Measurements from ENCODE around the gene MATN4.
A peak's percentile ranks its signal among the peaks of the same experiment; 100 is the strongest.

The MATN4 gene

DNA sequence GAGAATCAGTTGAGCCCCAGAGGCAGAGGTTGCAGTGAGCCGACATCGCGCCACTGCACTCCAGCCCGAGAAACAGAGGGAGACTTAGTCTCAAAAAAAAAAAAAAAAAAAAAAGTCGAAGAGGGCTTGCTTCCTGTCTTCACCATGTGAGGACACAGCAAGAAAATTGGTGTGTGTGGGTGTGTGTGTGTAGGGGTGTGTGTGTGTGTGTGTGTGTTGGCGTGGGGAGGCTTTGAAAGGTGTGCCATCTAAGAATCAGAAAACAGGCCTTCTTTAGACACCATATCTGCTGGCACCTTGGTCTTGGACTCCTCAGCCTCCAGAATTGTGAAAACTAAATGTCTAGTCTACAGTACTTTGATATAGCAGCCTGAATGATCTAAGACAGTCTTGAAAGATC lies 8.3 kb downstream of the MATN4 start:
- DNase-seq (ENCODE audit: extremely low read depth, low read depth) = no peak
- TF ChIP-seq, protein P1, sequence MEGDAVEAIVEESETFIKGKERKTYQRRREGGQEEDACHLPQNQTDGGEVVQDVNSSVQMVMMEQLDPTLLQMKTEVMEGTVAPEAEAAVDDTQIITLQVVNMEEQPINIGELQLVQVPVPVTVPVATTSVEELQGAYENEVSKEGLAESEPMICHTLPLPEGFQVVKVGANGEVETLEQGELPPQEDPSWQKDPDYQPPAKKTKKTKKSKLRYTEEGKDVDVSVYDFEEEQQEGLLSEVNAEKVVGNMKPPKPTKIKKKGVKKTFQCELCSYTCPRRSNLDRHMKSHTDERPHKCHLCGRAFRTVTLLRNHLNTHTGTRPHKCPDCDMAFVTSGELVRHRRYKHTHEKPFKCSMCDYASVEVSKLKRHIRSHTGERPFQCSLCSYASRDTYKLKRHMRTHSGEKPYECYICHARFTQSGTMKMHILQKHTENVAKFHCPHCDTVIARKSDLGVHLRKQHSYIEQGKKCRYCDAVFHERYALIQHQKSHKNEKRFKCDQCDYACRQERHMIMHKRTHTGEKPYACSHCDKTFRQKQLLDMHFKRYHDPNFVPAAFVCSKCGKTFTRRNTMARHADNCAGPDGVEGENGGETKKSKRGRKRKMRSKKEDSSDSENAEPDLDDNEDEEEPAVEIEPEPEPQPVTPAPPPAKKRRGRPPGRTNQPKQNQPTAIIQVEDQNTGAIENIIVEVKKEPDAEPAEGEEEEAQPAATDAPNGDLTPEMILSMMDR (IDR thresholded peaks at IDR 0.05; ENCODE audit: low read depth, low read length, missing control alignments) = no peak

GRCh38 chr20:45297786-45298497 lies 10.2 kb downstream of the MATN4 start:
- DNase-seq (ENCODE audit: extremely low read depth, low read depth) = no peak
- TF ChIP-seq, protein P1 (IDR thresholded peaks at IDR 0.05; ENCODE audit: low read depth, low read length, missing control alignments) = no peak
- no peak overlapping the region for H3K4me3 ChIP-seq (replicated peaks; ENCODE audit: low read depth, low read length)

More for the DNA sequence above, 8.3 kb downstream of the MATN4 start:
- no peak overlapping the region for H3K4me3 ChIP-seq (replicated peaks; ENCODE audit: low read depth, low read length)

- no peak for DNase-seq (ENCODE audit: extremely low read depth, low read depth)
- TF ChIP-seq, protein P1 (IDR thresholded peaks at IDR 0.05; ENCODE audit: low read depth, low read length, missing control alignments) = no peak
- no peak overlapping the region for H3K4me3 ChIP-seq (replicated peaks; ENCODE audit: low read depth, low read length)
Measured at GRCh38 chr20:45294659-45295058, 13.4 kb downstream of the MATN4 start.

GRCh38 chr20:45294003-45294368 lies 14.1 kb downstream of the MATN4 start:
- peak overlapping the region; percentile 49; the same call in 1 of the 2 replicates for H3K4me3 ChIP-seq (replicated peaks; ENCODE audit: low read depth, low read length)
- TF ChIP-seq, protein P1 (IDR thresholded peaks at IDR 0.05; ENCODE audit: low read depth, low read length, missing control alignments) = no peak
- no peak for DNase-seq (ENCODE audit: extremely low read depth, low read depth)

DNA sequence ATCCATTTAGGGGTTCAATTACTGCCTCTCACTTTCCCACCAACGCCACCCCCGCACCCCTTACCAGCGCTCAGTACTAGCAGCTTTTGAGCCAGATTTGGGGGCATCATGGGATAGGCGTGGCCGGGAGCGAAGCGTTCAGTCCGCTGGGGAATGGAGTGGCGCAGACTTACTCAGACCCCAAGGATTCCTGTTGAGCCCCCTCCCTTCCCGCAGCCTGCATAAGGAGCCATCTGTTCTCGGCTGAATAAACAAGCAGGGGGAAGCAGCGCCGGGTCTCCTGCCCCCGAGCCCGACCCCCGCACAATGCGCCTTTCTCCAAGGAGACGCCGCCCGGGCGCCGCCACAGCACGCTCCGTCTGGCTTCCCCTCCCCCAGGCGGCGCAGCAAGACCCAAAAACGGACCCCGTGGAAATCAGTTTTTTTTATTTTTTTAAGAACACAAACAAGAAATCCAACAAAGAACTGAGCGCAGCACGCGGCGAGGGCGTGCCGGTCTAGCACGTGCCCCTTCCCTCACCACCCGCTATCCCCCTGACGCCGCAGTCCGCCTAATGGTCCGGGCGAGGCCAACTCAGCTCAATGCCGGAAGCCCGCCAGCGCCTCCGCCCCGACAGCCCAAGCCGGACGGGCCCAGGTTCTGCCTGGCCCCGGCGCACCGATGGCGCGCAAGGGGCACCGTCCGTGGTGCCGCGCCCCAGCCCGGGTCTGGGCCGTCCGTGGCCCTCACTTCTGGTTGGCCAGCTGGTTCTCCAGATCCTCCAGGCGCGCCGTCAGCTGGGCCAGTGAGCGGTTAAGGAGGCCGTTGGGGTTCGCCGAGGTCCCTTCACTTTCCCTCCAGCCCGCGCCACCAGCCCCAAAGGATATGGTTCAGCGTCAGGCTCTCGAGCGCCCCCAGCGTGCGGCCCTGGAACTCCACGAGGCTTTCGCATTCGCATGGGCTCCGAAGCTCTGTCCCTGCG lies 14.8 kb downstream of the MATN4 start:
- TF ChIP-seq, protein P1 (IDR thresholded peaks at IDR 0.05; ENCODE audit: low read depth, low read length, missing control alignments) = peak; percentile 93
- peak overlapping the region; percentile 49 for H3K4me3 ChIP-seq (replicated peaks; ENCODE audit: low read depth, low read length)
- DNase-seq (ENCODE audit: extremely low read depth, low read depth) = no peak

DNA sequence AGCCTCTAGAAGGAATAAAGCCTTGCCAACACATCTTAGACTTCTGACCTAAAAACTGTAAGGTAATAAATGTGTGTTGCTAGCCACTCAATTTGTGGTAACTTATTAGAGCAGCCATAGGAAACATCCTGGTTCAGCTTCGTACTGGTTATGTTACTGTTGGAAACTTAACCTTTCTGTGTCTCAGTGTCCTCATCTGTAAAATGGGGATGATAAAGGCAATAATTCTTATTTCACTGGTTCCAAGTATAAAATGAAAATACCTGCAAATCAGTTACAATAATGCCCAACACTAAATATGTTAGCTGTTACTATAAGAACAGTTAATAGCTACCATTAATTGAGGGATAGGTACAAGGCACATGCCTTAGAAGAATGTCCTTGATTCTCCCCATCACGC lies 15.8 kb downstream of the MATN4 start:
- no peak for DNase-seq (ENCODE audit: extremely low read depth, low read depth)
- TF ChIP-seq, protein P1 (IDR thresholded peaks at IDR 0.05; ENCODE audit: low read depth, low read length, missing control alignments) = no peak
- H3K4me3 ChIP-seq (replicated peaks; ENCODE audit: low read depth, low read length) = no peak overlapping the region
